ENCODE results near the gene FBXO33. TPM values are rescaled to one million over a fixed set of nuclear protein-coding genes. Genes with fewer than 3 reads are reported as not detected.
A peak's percentile ranks its signal among the peaks of the same experiment; 100 is the strongest.

The FBXO33 gene
- total and polyA plus RNA-seq, 2 of the 8 experiments (the other 6 are each of a cell fraction or from before 2014, with no cell fraction given): 4.7 to 11.5 TPM

- H3K4me1 ChIP-seq (replicated peaks in 1 of 4; ENCODE audit: control insufficient read depth in 3 of 4, insufficient read depth in 4 of 4, low read length in 3 of 4): no peaks in the 10 kb centered on the region
- H2BK20ac ChIP-seq (ENCODE audit: low read length): no peak overlapping the region
- no peak overlapping the region for H3K23ac ChIP-seq (ENCODE audit: insufficient read length)
- no peak overlapping the region for H3K18ac ChIP-seq (ENCODE audit: extremely low read depth, low read length)
- H3K27ac ChIP-seq (ENCODE audit: low read depth, low read length): no peak overlapping the region
- peak overlapping the region; percentile 66; the same call in 1 of the 2 replicates for H2BK5ac ChIP-seq (ENCODE audit: low read depth, low read length)
- no peaks in the 10 kb centered on the region for H3K9me3 ChIP-seq (ENCODE audit: insufficient read depth in 2 of 2, low read depth in 1 of 2, low read length in 1 of 2)
- H3K4me3 ChIP-seq (ENCODE audit: extremely low read depth in 1 of 4, insufficient read depth in 2 of 4, low read depth in 3 of 4, low read length in 4 of 4): no peak overlapping the region
- no peak overlapping the region for H2BK15ac ChIP-seq (ENCODE audit: low read length)
- DNase-seq (ENCODE audit: low read depth in 1 of 2, low spot score in 2 of 2): peak; percentile 33 to 66
- CTCF ChIA-PET (ENCODE audit: partially characterized antibody): interaction anchor here (0.6 to 2.7 kb wide), 20 partner anchors 12 to 1958 kb away, joined by 3 to 9 read pairs (median 4); no protein-coding TSS in a partner anchor
- H3K4me2 ChIP-seq (ENCODE audit: insufficient read depth in 1 of 2, low read depth in 2 of 2, low read length in 2 of 2): no peak overlapping the region
- no peaks in the 10 kb centered on the region for H3K79me2 ChIP-seq (ENCODE audit: control insufficient read depth in 1 of 2, insufficient read depth in 2 of 2, low read length in 2 of 2)
- POLR2A ChIA-PET (ENCODE audit: partially characterized antibody): interaction anchor here (0.6 to 1.0 kb wide), 2 partner anchors 35 to 452 kb away, joined by 3 read pairs; partner anchors contain the start of gene FBXO33
- no peaks in the 10 kb centered on the region for H3K36me3 ChIP-seq (ENCODE audit: control insufficient read depth in 2 of 4, insufficient read depth in 4 of 4, low read length in 3 of 4)
- no peaks in the 10 kb centered on the region for H3K27me3 ChIP-seq (replicated peaks in 1 of 4; ENCODE audit: control insufficient read depth in 3 of 4, extremely low read depth in 1 of 4, insufficient read depth in 3 of 4, low read length in 3 of 4)
- FAIRE-seq: peak; percentile 92
- no peak overlapping the region for H2BK12ac ChIP-seq (ENCODE audit: low read depth, low read length)
- H4K8ac ChIP-seq (ENCODE audit: extremely low read depth, insufficient read depth, low read length): peak overlapping the region; percentile 48; the same call in 1 of the 2 replicates
- 80% methylated on average over 7 of the region's 7 CpGs; no CpG with 5 or more reads in 1 of the 2 experiments for WGBS, 2 experiments (ENCODE audit: extremely low coverage in 1 of 2, insufficient coverage in 1 of 2, insufficient read length in 1 of 2, insufficient replicate concordance in 2 of 2, low coverage in 1 of 2, low lambda C conversion rate in 2 of 2, missing lambda C conversion rate in 1 of 2)
- no peak overlapping the region for H3K9ac ChIP-seq (replicated peaks in 1 of 4; ENCODE audit: extremely low read depth in 1 of 4, low read depth in 3 of 4, low read length in 3 of 4)
- H4K91ac ChIP-seq (replicated peaks; ENCODE audit: insufficient read length, low read length): no peak overlapping the region
- H3K23me2 ChIP-seq (ENCODE audit: low read depth, low read length): no peaks in the 10 kb centered on the region
- H2AK5ac ChIP-seq (ENCODE audit: low read depth, low read length): no peak overlapping the region
- H3K14ac ChIP-seq (ENCODE audit: insufficient read length): no peak overlapping the region
- no peak overlapping the region for H2BK120ac ChIP-seq (replicated peaks; ENCODE audit: low read depth, low read length)
- H4K20me1 ChIP-seq (replicated peaks in 1 of 2; ENCODE audit: control insufficient read depth in 1 of 2, insufficient read depth in 2 of 2, low read length in 2 of 2): peaks cover 0 to 2% of the 10 kb centered on the region in 2 experiments
- no peak overlapping the region for H3K56ac ChIP-seq (replicated peaks; ENCODE audit: insufficient read length, low read depth, low read length)
- no peaks in the 10 kb centered on the region for H3K79me1 ChIP-seq (ENCODE audit: low read depth, low read length)
- H4K5ac ChIP-seq (ENCODE audit: insufficient read length, low read depth, low read length): no peak overlapping the region
- no peak overlapping the region for H3K4ac ChIP-seq (replicated peaks; ENCODE audit: insufficient read length, low read depth, low read length)
- no peak overlapping the region for H2AFZ ChIP-seq (ENCODE audit: low read length)
- TF ChIP-seq ATF3 (IDR thresholded peaks at IDR 0.05; ENCODE audit: insufficient read depth, low read depth, low read length): no peak
- no peak for TF ChIP-seq RXRA (IDR thresholded peaks at IDR 0.05; ENCODE audit: insufficient read depth, low read depth, low read length)
- no peak for TF ChIP-seq SIRT6 (IDR thresholded peaks at IDR 0.05; ENCODE audit: low read length)
- TF ChIP-seq PHF8 (conservative IDR thresholded peaks at IDR 0.05; ENCODE audit: low read depth, low read length): no peak
- no peak for TF ChIP-seq SP1 (IDR thresholded peaks at IDR 0.05; ENCODE audit: low read depth, low read length)
- TF ChIP-seq CTBP2 (IDR thresholded peaks at IDR 0.05; ENCODE audit: borderline replicate concordance, insufficient read depth, insufficient read length, low read length): no peak
- TF ChIP-seq MAFK (IDR thresholded peaks at IDR 0.05; ENCODE audit: low read depth, low read length): no peak
- TF ChIP-seq TBP (IDR thresholded peaks at IDR 0.05; ENCODE audit: low read depth, low read length): no peak
- no peak for TF ChIP-seq HDAC6 (IDR thresholded peaks at IDR 0.05; ENCODE audit: low read depth, low read length)
- TF ChIP-seq CHD2 (IDR thresholded peaks at IDR 0.05; ENCODE audit: low read length): no peak
- peak; percentile 75 to 84 for TF ChIP-seq RAD21 (IDR thresholded peaks at IDR 0.05 in 1 of 2, conservative IDR thresholded peaks at IDR 0.05 in 1 of 2; ENCODE audit: low read depth in 2 of 2, low read length in 2 of 2)
These were observed 35.8 kb upstream of the FBXO33 start for GRCh38 chr14:39467889-39468524.

Data from H1 (cell line).